ENCODE results near the gene PTS. TPM values are rescaled to one million over a fixed set of nuclear protein-coding genes. Genes with fewer than 3 reads are reported as not detected.
A peak's percentile ranks its signal among the peaks of the same experiment; 100 is the strongest.

PTS gene
- total RNA-seq, 6 donors from 2014 or later, result 15.0 to 26.5 (median 21.2) TPM

DNA sequence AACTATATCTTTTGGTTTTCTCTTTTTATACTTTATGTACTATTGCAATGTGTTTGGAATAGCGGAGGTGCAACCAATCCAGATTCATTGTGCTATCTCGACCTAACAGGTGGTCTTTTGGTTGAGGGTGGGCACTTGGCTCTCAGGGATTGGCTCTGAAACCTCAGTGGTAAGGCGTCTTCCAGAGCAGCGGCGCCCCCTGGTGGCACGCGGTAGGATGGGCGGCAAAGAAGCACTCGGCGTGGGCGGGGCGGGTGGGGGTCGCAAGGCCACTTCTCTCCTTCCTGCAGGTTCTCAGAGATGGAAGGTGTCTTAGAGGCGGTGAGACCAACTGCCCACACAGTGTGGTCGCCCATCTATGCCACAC lies 53.7 kb downstream of the PTS start:
- peaks cover 6 to 8% (median 7%) of the 10 kb centered on the region in 4 donors for H3K4me1 ChIP-seq
- H3K36me3 ChIP-seq, result no peaks in the 10 kb centered on the region
- H3K27me3 ChIP-seq, result no peaks in the 10 kb centered on the region
- TF ChIP-seq EP300 (IDR thresholded peaks at IDR 0.05), result no peak
- TF ChIP-seq, protein P1, sequence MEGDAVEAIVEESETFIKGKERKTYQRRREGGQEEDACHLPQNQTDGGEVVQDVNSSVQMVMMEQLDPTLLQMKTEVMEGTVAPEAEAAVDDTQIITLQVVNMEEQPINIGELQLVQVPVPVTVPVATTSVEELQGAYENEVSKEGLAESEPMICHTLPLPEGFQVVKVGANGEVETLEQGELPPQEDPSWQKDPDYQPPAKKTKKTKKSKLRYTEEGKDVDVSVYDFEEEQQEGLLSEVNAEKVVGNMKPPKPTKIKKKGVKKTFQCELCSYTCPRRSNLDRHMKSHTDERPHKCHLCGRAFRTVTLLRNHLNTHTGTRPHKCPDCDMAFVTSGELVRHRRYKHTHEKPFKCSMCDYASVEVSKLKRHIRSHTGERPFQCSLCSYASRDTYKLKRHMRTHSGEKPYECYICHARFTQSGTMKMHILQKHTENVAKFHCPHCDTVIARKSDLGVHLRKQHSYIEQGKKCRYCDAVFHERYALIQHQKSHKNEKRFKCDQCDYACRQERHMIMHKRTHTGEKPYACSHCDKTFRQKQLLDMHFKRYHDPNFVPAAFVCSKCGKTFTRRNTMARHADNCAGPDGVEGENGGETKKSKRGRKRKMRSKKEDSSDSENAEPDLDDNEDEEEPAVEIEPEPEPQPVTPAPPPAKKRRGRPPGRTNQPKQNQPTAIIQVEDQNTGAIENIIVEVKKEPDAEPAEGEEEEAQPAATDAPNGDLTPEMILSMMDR (IDR thresholded peaks at IDR 0.05), result peak; percentile 35 to 94 (median 50)
- H3K27ac ChIP-seq, result peak overlapping the region in 2 of 4 donors; percentile 19 to 45
- 1 to 2% methylated on average over 6 to 15 of the region's 15 CpGs for WGBS, 2 donors
- no peaks in the 10 kb centered on the region for H3K9me3 ChIP-seq
- peak overlapping the region; percentile 32 to 57 (median 42) for H3K4me3 ChIP-seq
- DNase-seq, result peak; percentile 67 to 96
- peak; percentile 80 to 94 for ATAC-seq (ENCODE audit: low FRiP score in 2 of 2)

DNA sequence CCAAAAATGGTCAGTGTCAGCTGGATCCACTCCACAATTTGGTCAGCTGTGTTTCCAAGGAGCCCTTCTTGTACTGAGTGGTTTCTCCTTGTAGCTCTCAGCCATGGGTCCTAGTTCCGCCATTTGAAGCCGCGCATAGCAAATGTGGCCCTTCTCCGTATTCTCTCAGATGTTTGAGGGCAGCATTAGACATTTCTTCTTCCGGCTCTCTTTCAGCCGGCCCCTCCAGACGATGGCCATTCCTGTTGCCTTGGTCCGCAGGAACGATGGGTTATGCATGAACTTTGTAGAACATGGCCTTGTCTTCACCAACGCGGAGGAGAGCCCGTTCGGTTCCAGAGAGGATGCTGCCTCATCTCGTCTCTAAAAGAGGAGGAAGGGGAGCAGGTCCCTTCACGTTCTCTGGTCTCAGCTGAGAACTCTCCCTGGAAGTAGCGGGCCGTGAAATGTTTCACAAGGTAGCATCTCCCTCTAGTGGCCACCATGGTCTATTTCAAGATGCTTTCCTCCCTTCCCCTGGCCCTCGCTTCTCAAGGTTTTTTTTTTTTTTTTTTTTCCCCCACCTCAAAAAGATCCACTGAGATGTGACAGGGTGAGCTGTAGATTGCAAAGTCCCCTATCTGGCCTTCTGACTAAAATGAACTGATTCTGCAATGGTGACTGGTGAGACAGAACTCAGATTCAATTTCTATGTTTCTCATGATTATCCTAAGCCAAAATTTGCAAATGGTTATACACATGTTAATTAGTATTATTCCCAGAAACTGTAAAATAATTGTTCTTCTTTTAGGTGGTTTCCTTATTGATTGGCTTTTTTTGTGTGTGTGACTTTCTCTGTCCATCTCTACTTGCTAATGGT lies 54.3 kb downstream of the PTS start:
- Histone ChIP-seq H3K27ac (peak overlapping the region in 2 of 4 donors; percentile 19 to 45), H3K4me3 (peak overlapping the region; percentile 32 to 57 (median 42)), H3K4me1 (peaks cover 6 to 8% (median 7%) of the 10 kb centered on the region in 4 donors), H3K27me3 (no peaks in the 10 kb centered on the region), H3K9me3 (no peaks in the 10 kb centered on the region), H3K36me3 (no peaks in the 10 kb centered on the region)
- DNase-seq (peak in 1 of 2 donors; percentile 77), ATAC-seq (ENCODE audit: low FRiP score in 2 of 2) (peak; percentile 88 to 97)
- TF ChIP-seq EP300 (IDR thresholded peaks at IDR 0.05), result no peak
- TF ChIP-seq, protein P1 (IDR thresholded peaks at IDR 0.05), result peak; percentile 52 to 74 (median 69)
- WGBS, 2 donors, result 2% methylated on average over 17 to 18 of the region's 18 CpGs

DNA sequence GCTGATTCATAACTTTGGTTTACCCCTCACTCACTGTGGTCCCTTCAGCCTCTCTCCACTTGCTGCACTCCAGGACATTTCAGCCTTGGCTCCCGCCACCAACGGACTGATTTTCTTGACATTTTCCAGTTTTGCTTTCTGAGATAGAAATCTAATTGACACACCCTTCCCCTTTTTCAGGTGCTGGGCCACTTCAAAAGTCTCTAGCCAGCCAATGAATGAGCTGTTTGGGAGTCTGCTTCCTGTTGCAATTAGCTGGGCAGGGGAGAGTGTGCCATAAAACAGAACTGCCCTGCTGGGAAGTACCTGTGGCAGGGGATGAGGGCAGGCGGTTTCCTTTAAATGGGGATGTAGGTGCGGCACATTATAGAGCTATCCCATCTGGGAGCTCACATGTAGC lies 55.5 kb downstream of the PTS start:
- TF ChIP-seq POLR2AphosphoS5 (IDR thresholded peaks at IDR 0.05) (no peak), EP300 (IDR thresholded peaks at IDR 0.05) (no peak), POLR2A (IDR thresholded peaks at IDR 0.05) (no peak)
- TF ChIP-seq, protein P1 (IDR thresholded peaks at IDR 0.05), result no peak
- 69 to 70% methylated on average over 4 of the region's 4 CpGs for WGBS, 2 donors
- Histone ChIP-seq H3K27me3 (no peaks in the 10 kb centered on the region), H3K27ac (no peak overlapping the region), H3K9me3 (no peaks in the 10 kb centered on the region), H3K36me3 (no peaks in the 10 kb centered on the region), H3K4me1 (peaks cover 6 to 8% (median 7%) of the 10 kb centered on the region in 4 donors), H3K4me3 (no peak overlapping the region)
- DNase-seq (no peak), ATAC-seq (ENCODE audit: low FRiP score in 2 of 2) (no peak)

Small RNA genes lying within 50 kb of the gene (small RNA-seq; reads per million reads assigned to genes)
- 0 reads per million in 4 donors for gene MRPS36P4

Other genes with a start within 250 kb of the PTS start
- gene DLAT, start 201.0 kb upstream of the PTS start, total RNA-seq, result 10 to 100 TPM; 12.6 to 37.7 (median 27.2) TPM
- gene PIH1D2, start 152.4 kb upstream of the PTS start, total RNA-seq, result 10 to 100 TPM in 1 of 6 donors, 1 to 10 TPM in 5; 1.2 to 24.1 (median 4.0) TPM
- gene NKAPD1, start 152.1 kb upstream of the PTS start, total RNA-seq, result 10 to 100 TPM in 5 of 6 donors, 1 to 10 TPM in 1; 8.3 to 24.5 (median 14.9) TPM
- 10 to 100 TPM; 10.8 to 50.7 (median 31.3) TPM for gene TIMM8B, start 139.7 kb upstream of the PTS start, total RNA-seq
- 100 to 1,000 TPM in 1 of 6 donors, 10 to 100 TPM in 5; 27.5 to 107 (median 78.8) TPM for gene SDHD, start 139.6 kb upstream of the PTS start, total RNA-seq
- 10 to 100 TPM; 37.1 to 75.4 (median 46.8) TPM for gene IL18, start 62.3 kb upstream of the PTS start, total RNA-seq
- under 1 TPM in 2 of 6 donors, not detected in 4; 0.37 to 0.89 TPM for gene TEX12, start 59.1 kb upstream of the PTS start, total RNA-seq
- 10 to 100 TPM in 2 of 6 donors, 1 to 10 TPM in 4; 2.1 to 18.2 (median 8.4) TPM for gene BCO2, start 50.9 kb upstream of the PTS start, total RNA-seq
- gene PLET1, start 34.4 kb downstream of the PTS start, total RNA-seq, result not detected

Measured in upper lobe of left lung (tissue), 6 donors.